SU-DHL-6 (cell line): ENCODE results near the gene UCHL5.

Experiments
- EZH2phosphoT487 ChIP-seq: fragments of 200-600 bp; sonication (generic), shearing (Covaris generic); conservative IDR thresholded peaks from 2 replicates; pipeline ENCODE4 v1.6.1; 2018; ENCODE audit warnings: mild to moderate bottlenecking, antibody characterized with exemption, low read length, moderate library complexity, mixed read lengths
- TF ChIP-seq, protein P1 (sequence below): fragments of 200-600 bp; sonication (generic); IDR thresholded peaks from one replicate; pipeline ENCODE4 v1.5.1; 2017; ENCODE audit warnings: antibody characterized with exemption, mild to moderate bottlenecking, low read length, moderate library complexity; ENCODE audit not compliant: insufficient read depth, poor library complexity, severe bottlenecking

GRCh38 chr1:192966073-192966472, 93.1 kb downstream of the UCHL5 start:
- TF ChIP-seq, protein P1, sequence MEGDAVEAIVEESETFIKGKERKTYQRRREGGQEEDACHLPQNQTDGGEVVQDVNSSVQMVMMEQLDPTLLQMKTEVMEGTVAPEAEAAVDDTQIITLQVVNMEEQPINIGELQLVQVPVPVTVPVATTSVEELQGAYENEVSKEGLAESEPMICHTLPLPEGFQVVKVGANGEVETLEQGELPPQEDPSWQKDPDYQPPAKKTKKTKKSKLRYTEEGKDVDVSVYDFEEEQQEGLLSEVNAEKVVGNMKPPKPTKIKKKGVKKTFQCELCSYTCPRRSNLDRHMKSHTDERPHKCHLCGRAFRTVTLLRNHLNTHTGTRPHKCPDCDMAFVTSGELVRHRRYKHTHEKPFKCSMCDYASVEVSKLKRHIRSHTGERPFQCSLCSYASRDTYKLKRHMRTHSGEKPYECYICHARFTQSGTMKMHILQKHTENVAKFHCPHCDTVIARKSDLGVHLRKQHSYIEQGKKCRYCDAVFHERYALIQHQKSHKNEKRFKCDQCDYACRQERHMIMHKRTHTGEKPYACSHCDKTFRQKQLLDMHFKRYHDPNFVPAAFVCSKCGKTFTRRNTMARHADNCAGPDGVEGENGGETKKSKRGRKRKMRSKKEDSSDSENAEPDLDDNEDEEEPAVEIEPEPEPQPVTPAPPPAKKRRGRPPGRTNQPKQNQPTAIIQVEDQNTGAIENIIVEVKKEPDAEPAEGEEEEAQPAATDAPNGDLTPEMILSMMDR: no peak
- no peak for TF ChIP-seq EZH2phosphoT487
